Gastroesophageal sphincter (tissue), 4 donors: ENCODE results near the gene CORO2B. TPM values are rescaled to one million over a fixed set of nuclear protein-coding genes. Genes with fewer than 3 reads are reported as not detected.

Experiments used
- ATAC-seq: fragments of 150-250 bp; one replicate; pipeline ENCODE4 v1.9.1; 2016; ENCODE audit warnings: mild to moderate bottlenecking, moderate library complexity
- H3K27ac ChIP-seq, 4 donors: fragments of 200-600 bp; sonication (generic) in 3 of 4; 1 replicate in 3 of 4; 2 replicates in 1 of 4; pipeline ENCODE4 v1.5.1; 2016 to 2019
- H3K27me3 ChIP-seq: fragments of 200-600 bp; sonication (generic); one replicate; pipeline ENCODE4 v1.5.1; 2019
- H3K36me3 ChIP-seq, 2 donors: fragments of 200-600 bp; sonication (generic); one replicate each; pipeline ENCODE4 v1.5.1; 2019; ENCODE audit warnings: control low read depth in 1 of 2
- H3K4me1 ChIP-seq, 3 donors: fragments of 200-600 bp; sonication (generic); 1 replicate in 2 of 3; 2 replicates in 1 of 3; pipeline ENCODE4 v1.5.1; 2016 to 2019; ENCODE audit warnings: control low read depth in 2 of 3
- H3K4me3 ChIP-seq, 2 donors: fragments of 200-600 bp; sonication (generic); one replicate each; pipeline ENCODE4 v1.5.1; 2019; ENCODE audit warnings: mild to moderate bottlenecking in 1 of 2, moderate library complexity in 1 of 2
- H3K9me3 ChIP-seq, 3 donors: fragments of 200-600 bp; sonication (generic); one replicate each; pipeline ENCODE4 v1.5.1; 2017 to 2019; ENCODE audit warnings: control low read depth in 2 of 3
- CTCF ChIP-seq, 4 experiments: fragments of 200-600 bp in 2 of 4; fragments of 450-650 bp in 2 of 4; sonication (generic) in 1 of 4; IDR thresholded peaks; one replicate each; pipeline ENCODE4 v1.5.1; 2017 to 2019; ENCODE audit warnings: antibody characterized with exemption in 4 of 4, mild to moderate bottlenecking in 2 of 4, moderate library complexity in 2 of 4
- EP300 ChIP-seq: sonication (generic); formaldehyde crosslinking; IDR thresholded peaks from one replicate; pipeline ENCODE4 v1.6.1; 2017; ENCODE audit warnings: antibody characterized with exemption, mild to moderate bottlenecking
- POLR2A ChIP-seq, 2 donors: fragments of 450-650 bp; IDR thresholded peaks; one replicate each; pipeline ENCODE4 v1.6.1; 2017; ENCODE audit warnings: antibody characterized with exemption in 2 of 2, mild to moderate bottlenecking in 2 of 2, moderate library complexity in 1 of 2
- POLR2AphosphoS5 ChIP-seq: sonication (generic); formaldehyde crosslinking; IDR thresholded peaks from one replicate; pipeline ENCODE4 v1.6.1; 2017; ENCODE audit warnings: antibody characterized with exemption
- WGBS, 2 donors: methylation state at CpG; one replicate each; pipeline ENCODE4 v1.1.5; 2018; ENCODE audit warnings: low coverage in 1 of 2; 5-methylcytosine and 5-hydroxymethylcytosine counted together
- total RNA-seq, 4 donors: library from RNA; depleted of rRNA; stranded (reverse); fragments of >200 nt; gene quantifications; one replicate each; pipeline ENCODE4 v1.1.0, GENCODE V29; 2016

The CORO2B gene
- total RNA-seq, 4 donors from 2014 or later, result 3.2 to 9.1 (median 6.6) TPM

DNA sequence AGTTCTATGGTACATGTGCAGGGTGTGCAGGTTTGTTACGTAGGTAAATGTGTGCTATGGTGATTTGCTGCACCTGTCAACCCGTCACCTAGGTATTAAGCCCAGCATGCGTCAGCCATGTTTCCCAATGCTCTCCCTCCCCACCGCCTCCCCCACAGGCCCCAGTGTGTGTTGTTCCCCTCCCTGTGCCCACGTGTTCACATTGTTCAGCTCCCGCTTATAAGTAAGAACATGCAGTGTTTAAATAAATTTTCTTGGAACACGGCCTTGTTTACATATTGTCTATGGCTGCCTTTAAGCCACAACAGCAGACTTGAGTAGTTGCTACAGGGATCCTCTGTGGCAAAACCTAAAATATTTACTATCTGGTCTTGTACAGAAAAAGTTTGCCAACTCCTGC lies 41.3 kb upstream of the CORO2B start:
- H3K27ac ChIP-seq, result no peak overlapping the region
- no peaks in the 10 kb centered on the region for H3K27me3 ChIP-seq
- no peak for ATAC-seq
- no peak overlapping the region for H3K4me3 ChIP-seq
- 48 to 63% methylated on average over 4 of the region's 7 CpGs for WGBS, 2 donors
- peaks cover 0 to under 1% (median 0%) of the 10 kb centered on the region in 3 donors for H3K4me1 ChIP-seq
- H3K9me3 ChIP-seq, result peaks cover 0 to 17% (median 0%) of the 10 kb centered on the region in 3 donors
- H3K36me3 ChIP-seq, result no peaks in the 10 kb centered on the region
- TF ChIP-seq POLR2AphosphoS5 (no peak), EP300 (no peak), POLR2A (IDR thresholded peaks at IDR 0.05) (no peak), CTCF (IDR thresholded peaks at IDR 0.05) (no peak)

DNA sequence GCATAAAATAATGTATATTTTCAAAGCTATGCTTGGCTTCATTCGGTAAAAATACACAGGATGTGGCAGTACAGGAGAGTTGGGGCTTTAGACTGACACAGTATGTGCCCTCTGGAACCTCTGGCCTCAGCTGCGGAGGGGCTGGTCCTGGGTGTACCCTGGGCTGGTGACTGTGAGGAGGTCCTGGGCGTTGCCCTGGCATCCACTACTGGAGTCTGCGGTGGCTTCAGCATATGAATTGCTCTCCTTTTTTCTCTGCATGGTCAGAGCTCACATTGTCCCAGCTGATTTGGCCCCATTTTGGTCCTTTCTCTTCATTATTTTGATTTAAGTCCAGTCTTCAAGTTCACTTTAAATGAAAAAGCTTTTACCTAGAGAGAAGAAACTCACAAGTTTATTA lies 40.5 kb upstream of the CORO2B start:
- Histone ChIP-seq H3K36me3 (no peaks in the 10 kb centered on the region), H3K27me3 (no peaks in the 10 kb centered on the region), H3K27ac (no peak overlapping the region), H3K9me3 (peaks cover 0 to 9% (median 0%) of the 10 kb centered on the region in 3 donors), H3K4me1 (peaks cover 0 to 9% (median under 1%) of the 10 kb centered on the region in 3 donors), H3K4me3 (no peak overlapping the region)
- WGBS, 2 donors, result 85% methylated on average over 4 of the region's 4 CpGs; no CpG with 5 or more reads in 1 of the 2 donors
- ATAC-seq, result no peak
- TF ChIP-seq CTCF (IDR thresholded peaks at IDR 0.05), result no peak
- no peak for TF ChIP-seq EP300
- no peak for TF ChIP-seq POLR2A (IDR thresholded peaks at IDR 0.05)

DNA sequence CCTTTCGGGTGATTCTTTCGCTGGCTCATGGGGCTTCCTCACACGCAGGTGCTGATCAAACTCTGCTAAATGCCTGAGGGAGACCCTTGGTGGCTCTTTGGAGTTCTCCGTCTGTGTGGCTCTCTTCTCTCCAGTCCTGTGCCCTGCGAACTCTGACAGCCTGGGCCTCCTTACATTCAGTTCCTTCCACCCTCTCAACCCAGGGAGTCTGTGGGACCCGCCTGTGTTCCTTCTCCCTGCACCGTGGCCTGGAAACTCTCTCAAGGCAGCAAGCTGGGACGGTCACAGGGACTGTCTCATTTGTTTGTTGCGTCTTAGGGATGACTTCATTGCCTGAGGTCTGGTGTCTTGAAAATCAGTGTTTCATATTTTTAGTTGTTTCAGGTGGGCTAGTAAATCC lies 37.0 kb upstream of the CORO2B start:
- TF ChIP-seq POLR2AphosphoS5 (no peak), EP300 (no peak), POLR2A (IDR thresholded peaks at IDR 0.05) (no peak)

DNA sequence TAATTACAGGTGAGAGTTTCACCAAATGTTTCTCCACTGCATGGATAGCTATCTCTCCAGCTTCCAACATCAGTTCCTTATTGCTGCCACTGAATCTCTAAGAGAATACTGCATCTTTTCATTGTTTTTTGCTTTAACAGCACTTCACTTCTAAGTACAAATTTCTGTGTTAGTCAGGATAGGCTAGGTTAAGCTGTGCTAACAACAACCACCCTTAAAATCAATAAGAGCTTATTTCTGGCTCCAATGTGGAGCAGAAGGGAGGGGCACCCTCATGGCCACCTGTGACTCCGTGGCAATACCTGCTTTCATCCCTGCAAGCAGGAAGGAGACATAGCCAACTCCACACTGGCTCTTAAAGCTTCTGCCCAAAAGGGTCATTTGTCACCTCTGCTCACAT lies 36.4 kb upstream of the CORO2B start:
- Histone ChIP-seq H3K9me3 (peaks cover 0 to 8% (median 0%) of the 10 kb centered on the region in 3 donors), H3K4me1 (peaks cover 0 to 16% (median 5%) of the 10 kb centered on the region in 3 donors), H3K27ac (no peak overlapping the region), H3K36me3 (no peaks in the 10 kb centered on the region), H3K27me3 (no peaks in the 10 kb centered on the region), H3K4me3 (no peak overlapping the region)
- ATAC-seq, result no peak
- WGBS, 2 donors, result 78% methylated on average over 1 of the region's 1 CpG; no CpG with 5 or more reads in 1 of the 2 donors
- no peak for TF ChIP-seq EP300
- TF ChIP-seq POLR2A (IDR thresholded peaks at IDR 0.05), result no peak
- no peak for TF ChIP-seq POLR2AphosphoS5
- TF ChIP-seq CTCF (IDR thresholded peaks at IDR 0.05), result no peak

More for the DNA sequence above, 37.0 kb upstream of the CORO2B start:
- no peaks in the 10 kb centered on the region for H3K36me3 ChIP-seq
- H3K4me1 ChIP-seq, result peaks cover 0 to 16% (median 5%) of the 10 kb centered on the region in 3 donors
- ATAC-seq, result no peak
- H3K9me3 ChIP-seq, result peaks cover 0 to 8% (median 0%) of the 10 kb centered on the region in 3 donors
- 84 to 89% methylated on average over 4 to 6 of the region's 9 CpGs for WGBS, 2 donors
- H3K27ac ChIP-seq, result no peak overlapping the region
- H3K4me3 ChIP-seq, result no peak overlapping the region
- no peaks in the 10 kb centered on the region for H3K27me3 ChIP-seq

GRCh38 chr15:68542771-68543164 lies 36.0 kb upstream of the CORO2B start:
- H3K27me3 ChIP-seq, result no peaks in the 10 kb centered on the region
- no peak for ATAC-seq
- H3K27ac ChIP-seq, result peak overlapping the region in 1 of 4 donors; percentile 48
- TF ChIP-seq POLR2A (IDR thresholded peaks at IDR 0.05), result no peak
- TF ChIP-seq EP300, result no peak
- TF ChIP-seq POLR2AphosphoS5, result no peak
- no peak for TF ChIP-seq CTCF (IDR thresholded peaks at IDR 0.05)
- H3K9me3 ChIP-seq, result peaks cover 0 to 8% (median 0%) of the 10 kb centered on the region in 3 donors
- H3K36me3 ChIP-seq, result no peaks in the 10 kb centered on the region
- no peak overlapping the region for H3K4me3 ChIP-seq
- H3K4me1 ChIP-seq, result peaks cover 0 to 16% (median 5%) of the 10 kb centered on the region in 3 donors
- WGBS, 2 donors, result 70 to 79% methylated on average over 2 to 3 of the region's 4 CpGs
